HG03558 (cell line): ENCODE data around the gene KCNE4.

ENCODE experiments used
- ATAC-seq: cut with Tn5 transposase; IDR thresholded peaks from one replicate; pipeline ENCODE4 v1.9.1; 2021; ENCODE audit warnings: moderate number of reproducible peaks; ENCODE audit not compliant: unreplicated experiment; ENCODE audit errors: extremely low read depth

The KCNE4 gene

GRCh38 chr2:223039618-223040017 is 12.4 kb upstream of the KCNE4 start:
- no peak for ATAC-seq

GRCh38 chr2:223040527-223040926 is 11.5 kb upstream of the KCNE4 start:
- ATAC-seq, result no peak

- ATAC-seq, result no peak
These were observed 10.4 kb upstream of the KCNE4 start for GRCh38 chr2:223041527-223042109.

- no peak for ATAC-seq
These were observed 9.7 kb upstream of the KCNE4 start for GRCh38 chr2:223042284-223042683.

- ATAC-seq, result no peak
These were observed 9.3 kb upstream of the KCNE4 start for GRCh38 chr2:223042704-223043118.

GRCh38 chr2:223043164-223043941 is 8.6 kb upstream of the KCNE4 start:
- no peak for ATAC-seq

- no peak for ATAC-seq
These were observed 7.7 kb upstream of the KCNE4 start for GRCh38 chr2:223044092-223044836.

- no peak for ATAC-seq
These were observed 6.9 kb upstream of the KCNE4 start for GRCh38 chr2:223044916-223045700.

- ATAC-seq, result no peak
These were observed 5.4 kb upstream of the KCNE4 start for GRCh38 chr2:223046470-223047040.

- ATAC-seq, result no peak
These were observed 4.7 kb upstream of the KCNE4 start for GRCh38 chr2:223047260-223047761.

GRCh38 chr2:223048519-223048918 is 3.5 kb upstream of the KCNE4 start:
- peak; percentile 79 for ATAC-seq

- no peak for ATAC-seq
These were observed 2.6 kb upstream of the KCNE4 start for GRCh38 chr2:223049356-223049755.

GRCh38 chr2:223050188-223050587 is 1.8 kb upstream of the KCNE4 start:
- no peak for ATAC-seq

- no peak for ATAC-seq
These were observed 988 bp upstream of the KCNE4 start for GRCh38 chr2:223050900-223051504.

GRCh38 chr2:223052548-223053483 is 826 bp downstream of the KCNE4 start:
- no peak for ATAC-seq

- ATAC-seq, result no peak
These were observed 1.6 kb downstream of the KCNE4 start for GRCh38 chr2:223053484-223054192.

GRCh38 chr2:223054193-223054781 is 2.3 kb downstream of the KCNE4 start:
- no peak for ATAC-seq

GRCh38 chr2:223055140-223055539 is 3.1 kb downstream of the KCNE4 start:
- no peak for ATAC-seq
